HG03558 (cell line): ENCODE measurements around the gene ATP11A.
A peak's percentile ranks its signal among the peaks of the same experiment; 100 is the strongest.

Experiments
- ATAC-seq: cut with Tn5 transposase; IDR thresholded peaks from one replicate; pipeline ENCODE4 v1.9.1; 2021; ENCODE audit warnings: moderate number of reproducible peaks; ENCODE audit not compliant: unreplicated experiment; ENCODE audit errors: extremely low read depth

Gene ATP11A

DNA sequence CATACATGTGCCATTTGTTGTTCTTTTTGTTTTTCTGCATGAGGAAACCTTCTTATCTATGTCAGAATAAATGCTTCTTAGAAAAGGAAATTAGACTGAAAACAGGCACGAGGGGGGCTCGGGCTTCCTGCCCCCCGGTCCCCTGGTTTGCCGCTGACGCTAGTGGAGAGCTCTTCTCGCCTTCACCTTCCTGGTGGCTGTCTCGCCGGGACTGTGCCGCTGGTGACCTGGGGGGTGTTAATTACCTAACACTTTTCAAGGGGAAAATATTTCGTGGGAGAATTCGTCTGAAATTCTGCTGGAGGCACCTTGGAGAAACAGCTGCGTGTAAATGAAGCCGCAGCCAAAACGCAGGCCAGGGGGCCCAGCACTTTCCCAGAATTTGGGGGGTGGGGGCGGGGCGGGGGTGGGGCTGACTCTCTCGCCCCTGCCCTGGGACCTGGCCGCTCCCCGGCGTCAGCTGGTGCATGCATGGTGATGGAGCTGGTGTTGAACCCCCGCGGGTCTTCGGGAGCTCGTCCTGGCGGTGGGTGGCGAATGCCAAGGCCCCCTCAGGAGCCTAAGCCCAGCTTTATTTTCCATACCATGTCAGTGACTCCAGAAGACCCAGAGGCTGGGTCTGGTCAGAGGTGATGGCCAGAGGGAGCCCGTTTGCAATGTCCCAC, 220.9 kb downstream of the ATP11A start:
- no peak for ATAC-seq

- no peak for ATAC-seq
Observed at GRCh38 chr13:112911285-112911701, 221.5 kb downstream of the ATP11A start.

DNA sequence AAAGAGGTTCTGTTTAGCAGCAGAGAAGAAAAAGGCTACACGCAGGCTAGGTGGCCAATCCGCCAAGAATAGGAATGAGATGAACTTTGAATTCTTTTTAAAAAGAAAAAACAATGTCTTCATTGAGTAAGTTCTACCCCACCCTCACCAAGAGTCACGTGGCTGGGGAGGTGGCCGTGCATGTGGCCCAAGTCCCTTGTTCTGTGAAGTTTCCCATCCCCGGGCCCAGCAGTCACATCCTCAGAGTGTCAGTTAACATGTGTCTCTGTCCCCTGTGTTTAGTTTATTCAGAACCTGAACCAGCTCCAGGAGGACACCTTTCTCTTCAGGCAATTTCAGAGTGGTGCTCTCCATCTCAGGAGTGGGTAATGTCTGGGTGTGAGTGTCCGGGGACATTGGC, 222.0 kb downstream of the ATP11A start:
- ATAC-seq = no peak

DNA sequence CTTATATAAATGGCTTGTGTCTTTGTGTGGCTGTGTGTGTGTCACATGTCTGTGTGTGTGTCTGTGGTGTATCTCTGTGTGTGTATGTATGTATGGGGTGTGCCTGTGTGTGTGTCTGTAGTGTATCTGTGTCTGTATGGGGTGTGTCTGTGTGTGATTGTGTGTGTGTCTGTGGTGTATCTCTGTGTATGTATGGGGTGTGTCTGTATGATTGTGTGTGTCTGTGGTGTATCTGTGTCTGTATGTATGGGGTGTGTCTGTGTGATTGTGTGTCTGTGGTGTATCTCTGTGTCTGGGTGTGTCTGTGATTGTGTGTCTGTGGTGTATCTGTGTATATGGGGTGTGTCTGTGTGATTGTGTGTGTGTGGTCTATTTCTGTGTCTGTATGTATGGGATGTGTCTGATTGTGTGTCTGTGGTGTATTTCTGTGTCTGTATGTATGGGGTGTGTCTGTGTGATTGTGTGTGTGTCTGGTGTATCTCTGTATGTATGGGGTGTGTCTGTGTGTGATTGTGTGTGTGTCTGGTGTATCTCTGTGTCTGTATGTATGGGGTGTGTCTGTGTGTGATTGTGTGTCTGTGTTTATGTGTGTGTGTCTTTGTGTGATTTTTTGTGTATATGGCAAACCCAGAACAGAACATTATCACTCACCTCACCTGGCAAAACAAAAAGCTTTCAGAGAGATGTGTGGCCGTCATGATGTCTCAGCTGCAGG, 223.0 kb downstream of the ATP11A start:
- ATAC-seq = no peak

DNA sequence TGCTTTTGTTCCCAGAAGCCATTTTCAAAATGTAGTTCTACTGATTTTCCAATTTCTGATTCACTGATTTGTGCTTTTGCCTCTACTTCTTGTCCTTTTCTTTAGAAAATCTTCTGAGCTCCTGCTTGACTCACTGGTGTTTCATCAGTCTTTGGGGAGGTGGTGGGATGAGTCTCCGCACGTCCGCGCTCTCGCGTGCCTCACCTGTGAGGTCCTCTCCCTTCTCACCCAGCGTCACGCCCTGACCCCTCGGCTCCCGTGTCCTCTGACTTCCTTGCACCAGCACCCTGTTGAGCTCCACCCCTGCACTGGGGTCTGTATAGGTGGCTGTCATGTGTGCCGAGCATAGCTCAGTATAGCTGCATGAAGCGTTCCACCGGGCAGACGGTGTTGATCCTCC, 226.5 kb downstream of the ATP11A start:
- no peak for ATAC-seq

DNA sequence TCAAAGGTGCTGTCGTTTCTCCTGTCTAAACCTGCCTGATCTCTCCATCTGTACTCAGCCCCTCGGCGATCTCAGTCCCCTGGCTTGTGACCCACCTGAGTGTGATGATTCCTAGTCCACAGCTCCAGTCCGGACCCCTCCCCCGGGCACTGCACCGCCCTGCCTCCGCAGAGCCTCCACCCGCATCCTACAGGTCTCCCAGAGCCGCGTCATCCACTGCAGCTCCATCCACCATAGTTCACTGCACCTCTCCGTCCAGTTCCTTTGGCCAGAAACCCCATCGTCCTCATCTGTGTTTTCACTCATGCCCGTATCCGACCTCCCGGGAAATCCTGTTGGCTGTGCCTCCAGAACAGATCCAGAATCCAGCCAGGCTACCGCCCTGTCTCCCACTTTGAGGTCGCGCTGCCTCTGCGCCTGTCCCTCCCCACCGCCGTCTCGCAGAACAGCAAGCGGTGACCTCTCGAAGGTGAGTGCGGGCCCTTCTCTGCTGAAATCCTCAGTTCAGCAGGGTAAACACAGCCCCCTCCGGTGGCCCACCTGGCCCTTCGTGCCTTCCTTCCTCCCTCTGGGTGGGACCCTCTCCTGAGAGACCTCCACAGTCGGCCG, 227.3 kb downstream of the ATP11A start:
- ATAC-seq = no peak

GRCh38 chr13:112917737-112918136, 227.9 kb downstream of the ATP11A start:
- no peak for ATAC-seq

- no peak for ATAC-seq
Observed at GRCh38 chr13:112918266-112918665, 228.4 kb downstream of the ATP11A start.

- no peak for ATAC-seq
Observed at GRCh38 chr13:112918746-112919145, 228.9 kb downstream of the ATP11A start.

- ATAC-seq = no peak
Observed at GRCh38 chr13:112923962-112924361, 234.1 kb downstream of the ATP11A start.

- ATAC-seq = no peak
Observed at GRCh38 chr13:112924365-112924764, 234.5 kb downstream of the ATP11A start.

DNA sequence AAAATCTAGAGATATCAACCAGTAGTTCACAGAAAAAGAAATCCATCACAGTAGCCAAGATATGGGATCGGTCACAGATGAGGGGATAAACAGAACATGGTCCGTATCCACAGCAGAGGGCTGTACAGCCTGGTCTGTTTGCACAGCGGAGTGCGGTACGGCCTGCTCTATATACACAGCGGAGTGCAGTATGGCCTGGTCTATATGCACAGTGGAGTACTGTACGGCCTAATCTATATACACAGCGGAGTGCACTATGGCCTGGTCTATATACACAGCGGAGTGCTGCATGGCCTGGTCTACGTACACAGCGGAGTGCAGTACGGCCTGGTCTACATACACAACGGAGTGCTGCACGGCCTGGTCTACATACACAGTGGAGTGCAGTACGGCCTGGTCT, 236.2 kb downstream of the ATP11A start:
- ATAC-seq = no peak

GRCh38 chr13:112926993-112927392, 237.2 kb downstream of the ATP11A start:
- no peak for ATAC-seq

DNA sequence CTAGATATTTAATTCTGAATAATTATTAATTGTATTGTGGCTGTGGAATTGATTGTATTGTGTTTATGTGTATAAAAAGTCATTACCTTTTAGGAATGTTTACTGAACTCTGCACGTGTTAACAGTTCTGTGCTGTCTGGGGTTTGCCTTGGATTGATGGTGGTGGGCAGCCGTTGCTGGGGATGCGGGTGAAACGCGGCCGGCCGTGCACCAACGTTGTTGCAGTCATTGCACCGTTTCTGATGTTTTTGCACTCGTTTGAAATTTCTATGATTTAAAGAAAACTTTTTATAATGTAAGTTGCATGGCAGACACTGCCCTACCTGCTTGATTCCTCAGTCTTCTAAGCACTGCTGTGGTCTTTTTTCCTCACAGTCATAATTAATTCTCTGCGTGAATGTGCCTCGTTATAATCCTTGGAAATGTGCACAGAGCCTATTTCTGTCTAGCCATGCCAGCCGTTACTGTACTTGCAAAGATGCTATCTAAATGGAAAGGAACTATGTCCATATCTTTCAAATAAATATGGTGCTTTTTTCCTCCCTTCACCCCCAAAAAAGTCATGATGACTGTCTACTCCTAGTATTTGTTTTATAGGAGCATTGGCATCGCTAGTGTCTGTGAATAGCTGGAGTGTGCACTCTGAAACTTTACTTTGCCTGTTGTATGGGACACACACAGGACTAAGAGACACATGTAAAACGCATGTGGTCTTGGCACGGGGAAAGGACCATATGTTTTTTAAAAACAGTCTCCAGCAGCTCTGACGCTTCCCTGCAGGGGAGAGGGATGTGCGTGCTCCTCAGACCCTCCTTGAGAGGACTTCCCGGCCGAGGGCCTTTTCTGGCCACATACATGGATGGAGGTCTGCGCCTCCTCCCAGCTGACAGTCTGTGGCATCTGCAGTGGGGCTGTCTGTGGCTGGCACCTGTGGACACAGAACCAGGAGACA, 238.5 kb downstream of the ATP11A start:
- no peak for ATAC-seq

DNA sequence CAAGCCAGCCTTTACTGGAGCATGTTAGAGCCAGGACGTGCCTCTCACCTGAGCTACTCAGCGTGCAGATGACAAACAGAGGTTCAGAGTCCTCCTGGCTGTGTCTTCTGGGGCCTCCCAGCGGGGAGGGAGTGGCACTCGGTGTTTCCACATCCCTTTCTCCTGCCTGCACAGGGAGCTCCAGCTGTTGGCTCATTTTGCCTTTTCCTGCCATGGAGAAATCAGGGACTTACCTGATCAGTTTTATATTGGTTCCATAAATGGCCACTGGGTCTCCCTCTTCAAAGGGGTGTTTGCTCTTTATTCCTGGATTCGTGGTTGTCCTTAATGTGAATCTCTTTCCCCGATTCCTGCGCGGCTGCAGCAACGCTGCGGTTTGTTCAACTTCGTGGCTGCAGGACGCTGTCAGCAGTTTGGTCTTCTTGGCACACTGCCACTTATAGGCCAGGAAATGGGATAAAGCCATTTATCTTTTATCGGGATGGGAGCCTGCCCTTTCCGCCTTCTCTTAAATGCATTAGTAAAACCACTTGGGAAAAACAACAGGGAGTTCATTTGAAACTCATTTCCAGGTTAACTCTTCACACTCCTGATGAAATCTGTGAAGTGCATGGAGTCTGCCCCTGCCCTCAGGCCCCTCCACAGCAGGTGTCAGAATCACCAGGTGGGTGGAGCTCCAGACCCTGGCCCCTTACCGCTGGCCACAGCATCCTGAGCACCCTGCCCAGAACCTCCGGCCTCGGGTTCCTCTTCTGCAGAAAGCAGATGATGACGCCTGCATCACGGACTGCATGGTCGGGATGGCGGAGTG, 239.3 kb downstream of the ATP11A start:
- no peak for ATAC-seq

DNA sequence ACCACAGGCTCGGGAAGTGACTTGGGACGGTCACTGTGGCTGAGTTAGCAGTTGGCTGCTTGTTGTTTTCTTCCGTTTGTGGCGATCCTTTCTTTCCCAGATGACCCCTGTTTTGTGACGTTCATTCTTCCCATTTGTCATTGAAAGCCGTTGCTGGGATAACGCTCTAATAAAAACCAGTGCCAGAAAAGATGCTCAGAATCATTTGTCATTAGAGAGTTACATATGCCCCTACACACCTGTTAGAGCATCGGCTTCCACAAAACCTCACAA, 239.9 kb downstream of the ATP11A start:
- ATAC-seq = no peak

- no peak for ATAC-seq
Observed at GRCh38 chr13:112930192-112930591, 240.4 kb downstream of the ATP11A start.

DNA sequence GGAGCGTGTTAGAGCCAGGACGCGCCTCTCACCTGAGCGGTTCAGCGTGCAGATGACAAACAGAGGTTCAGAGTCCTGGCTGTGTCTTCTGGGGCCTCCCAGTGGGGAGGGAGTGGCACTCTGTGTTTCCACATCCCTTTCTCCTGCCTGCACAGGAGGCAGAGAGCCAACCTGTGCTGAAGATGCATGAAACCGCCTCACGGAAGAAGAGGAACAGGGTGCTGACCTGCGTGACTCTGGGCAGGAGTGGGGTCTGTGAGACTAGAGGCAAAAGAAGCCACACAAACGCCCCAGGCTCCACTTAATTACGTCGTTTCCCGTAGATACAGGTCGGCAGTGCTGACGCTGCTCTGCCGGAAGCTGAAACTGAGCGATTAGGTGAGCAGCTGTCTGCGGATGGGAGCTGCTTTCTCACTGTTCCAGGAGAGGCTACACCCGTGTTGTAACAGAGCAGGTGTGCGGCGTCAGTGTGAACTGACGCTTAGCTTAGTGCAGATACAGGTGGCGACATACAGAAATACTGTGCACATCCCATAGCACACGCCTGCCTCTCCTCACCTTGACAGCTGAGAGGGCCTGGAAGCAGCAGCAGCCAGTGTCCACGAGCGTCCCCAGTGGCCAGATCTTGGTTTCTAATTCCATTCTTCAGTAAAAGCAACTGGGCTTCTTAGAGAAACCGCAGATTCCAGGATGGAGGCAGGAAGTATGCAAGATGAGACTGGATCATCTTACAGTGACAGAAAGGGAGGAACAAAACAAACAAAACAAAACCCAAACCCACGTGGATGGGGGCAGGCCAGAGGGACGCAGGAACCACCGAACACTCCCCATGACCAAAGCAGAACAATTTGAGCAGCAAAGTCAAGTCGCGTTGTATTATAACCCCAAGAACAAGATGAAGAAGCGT, 241.4 kb downstream of the ATP11A start:
- ATAC-seq = peak; percentile 82

- ATAC-seq = no peak
Observed at GRCh38 chr13:112932971-112933370, 243.1 kb downstream of the ATP11A start.
